Fibroblast of lung (primary cell): ENCODE data around the gene KCNIP4. TPM values are rescaled to one million over a fixed set of nuclear protein-coding genes. Genes with fewer than 3 reads are reported as not detected.

ENCODE experiments used
- DNase-seq, 2 donors: peaks; one replicate each; pipeline versions ENCODE4 v3.0.0 to v3.0.0-alpha.2; 2010; ENCODE audit warnings: low read depth in 2 of 2
- H2AFZ ChIP-seq: 2 replicates; pipeline ENCODE4 v1.5.1; 2012; ENCODE audit warnings: low read length, control low read depth, inconsistent platforms
- H3K27ac ChIP-seq: 2 replicates; pipeline ENCODE4 v1.5.1; 2011; ENCODE audit warnings: low read length, control low read depth; ENCODE audit not compliant: insufficient read depth
- H3K27me3 ChIP-seq: 2 replicates; pipeline ENCODE4 v1.5.1; 2011; ENCODE audit warnings: mild to moderate bottlenecking, low read length; ENCODE audit not compliant: control insufficient read depth, insufficient read depth
- H3K36me3 ChIP-seq: 2 replicates; pipeline ENCODE4 v1.5.1; 2011; ENCODE audit warnings: low read length; ENCODE audit not compliant: control insufficient read depth, insufficient read depth
- H3K4me1 ChIP-seq: 2 replicates; pipeline ENCODE4 v1.5.1; 2011; ENCODE audit warnings: low read length; ENCODE audit not compliant: control insufficient read depth, insufficient read depth; ENCODE audit errors: extremely low read depth
- H3K4me2 ChIP-seq: 2 replicates; pipeline ENCODE4 v1.5.1; 2011; ENCODE audit warnings: low read length, control low read depth; ENCODE audit not compliant: insufficient read depth; ENCODE audit errors: extremely low read depth
- H3K4me3 ChIP-seq, 4 experiments: fragments of 200-600 bp in 1 of 4; sonication (generic) in 1 of 4; replicated peaks in 1 of 4; 2 replicates each; pipeline ENCODE4 v1.5.1; 2011 to 2016; ENCODE audit warnings: low read length in 4 of 4, low read depth in 3 of 4, mild to moderate bottlenecking in 3 of 4, control low read depth in 2 of 4, inconsistent platforms in 1 of 4, mixed read lengths in 1 of 4; ENCODE audit not compliant: insufficient read depth in 1 of 4; ENCODE audit errors: control extremely low read depth in 1 of 4
- H3K79me2 ChIP-seq: 2 replicates; pipeline ENCODE4 v1.5.1; 2012; ENCODE audit warnings: mild to moderate bottlenecking, low read length, inconsistent platforms; ENCODE audit not compliant: control insufficient read depth, insufficient read depth
- H3K9ac ChIP-seq: 2 replicates; pipeline ENCODE4 v1.5.1; 2011; ENCODE audit warnings: mild to moderate bottlenecking, low read length, control low read depth; ENCODE audit not compliant: insufficient read depth
- H3K9me3 ChIP-seq: 2 replicates; pipeline ENCODE4 v1.5.1; 2012; ENCODE audit warnings: low read depth, low read length; ENCODE audit not compliant: control insufficient read depth, insufficient read depth
- H4K20me1 ChIP-seq: 2 replicates; pipeline ENCODE4 v1.5.1; 2011; ENCODE audit warnings: low read length; ENCODE audit not compliant: control insufficient read depth, insufficient read depth; ENCODE audit errors: extremely low read depth
- CTCF ChIP-seq, 2 donors: IDR thresholded peaks in 1 of 2; conservative IDR thresholded peaks in 1 of 2; 1 replicate in 1 of 2; 2 replicates in 1 of 2; pipeline ENCODE4 v1.5.1; 2011 to 2012; ENCODE audit warnings: low read length in 2 of 2, control low read depth in 1 of 2, inconsistent platforms in 1 of 2, low read depth in 1 of 2, mild to moderate bottlenecking in 1 of 2
- EZH2 ChIP-seq: IDR thresholded peaks from 2 replicates; pipeline ENCODE4 v1.5.1; 2012; ENCODE audit warnings: low read length, control low read depth, mild to moderate bottlenecking; ENCODE audit errors: missing control alignments
- polyA plus RNA-seq, 2 donors: library from polyadenylated mRNA; depleted of rRNA in 1 of 2; stranded (reverse) in 1 of 2; unstranded in 1 of 2; fragments of >200 nt; gene quantifications; 2 replicates each; pipeline ENCODE4 v1.2.1, GENCODE V29; 2011 to 2012; ENCODE audit warnings: missing spikeins in 1 of 2
- total RNA-seq: library from RNA; depleted of rRNA; stranded (reverse); fragments of >200 nt; gene quantifications from 2 replicates; pipeline ENCODE4 v1.2.1, GENCODE V29; 2014

KCNIP4 gene
- total and polyA plus RNA-seq, 2 donors (not counting 1 experiment from before 2014, with no cell fraction given), result not detected

- H4K20me1 ChIP-seq, result no peaks in the 10 kb centered on the region
- peak; percentile 6 to 47 for DNase-seq
- H2AFZ ChIP-seq, result no peak overlapping the region
- no peak overlapping the region for H3K27ac ChIP-seq
- no peaks in the 10 kb centered on the region for H3K9me3 ChIP-seq
- H3K79me2 ChIP-seq, result no peaks in the 10 kb centered on the region
- no peaks in the 10 kb centered on the region for H3K27me3 ChIP-seq
- H3K4me1 ChIP-seq, result no peaks in the 10 kb centered on the region
- H3K4me2 ChIP-seq, result no peak overlapping the region
- TF ChIP-seq EZH2 (no peak), CTCF (conservative IDR thresholded peaks at IDR 0.05 in 1 of 2, IDR thresholded peaks at IDR 0.05 in 1 of 2; ENCODE audit: low read depth in 1 of 2, low read length in 2 of 2) (peak in 1 of 2 donors; percentile 43)
- H3K36me3 ChIP-seq, result no peaks in the 10 kb centered on the region
- no peak overlapping the region for H3K4me3 ChIP-seq
- H3K9ac ChIP-seq, result no peak overlapping the region
Observed at GRCh38 chr4:21507439-21507838, 441.1 kb downstream of the KCNIP4 start.

- Histone ChIP-seq H3K9ac (no peak overlapping the region), H3K4me3 (no peak overlapping the region), H3K4me2 (no peak overlapping the region), H3K9me3 (no peaks in the 10 kb centered on the region), H3K79me2 (no peaks in the 10 kb centered on the region), H2AFZ (no peak overlapping the region), H4K20me1 (no peaks in the 10 kb centered on the region), H3K4me1 (no peaks in the 10 kb centered on the region), H3K27ac (no peak overlapping the region), H3K27me3 (no peaks in the 10 kb centered on the region), H3K36me3 (no peaks in the 10 kb centered on the region)
- DNase-seq, result no peak
- no peak for TF ChIP-seq EZH2
- TF ChIP-seq CTCF (conservative IDR thresholded peaks at IDR 0.05 in 1 of 2, IDR thresholded peaks at IDR 0.05 in 1 of 2; ENCODE audit: low read depth in 1 of 2, low read length in 2 of 2), result no peak
Observed at GRCh38 chr4:21490682-21491081, 457.9 kb downstream of the KCNIP4 start.

- Histone ChIP-seq H3K9ac (no peak overlapping the region), H3K9me3 (no peaks in the 10 kb centered on the region), H2AFZ (no peak overlapping the region), H4K20me1 (no peaks in the 10 kb centered on the region), H3K27me3 (no peaks in the 10 kb centered on the region), H3K4me3 (no peak overlapping the region), H3K4me1 (no peaks in the 10 kb centered on the region), H3K4me2 (no peak overlapping the region), H3K36me3 (no peaks in the 10 kb centered on the region), H3K79me2 (no peaks in the 10 kb centered on the region), H3K27ac (no peak overlapping the region)
- no peak for DNase-seq
- no peak for TF ChIP-seq CTCF (conservative IDR thresholded peaks at IDR 0.05 in 1 of 2, IDR thresholded peaks at IDR 0.05 in 1 of 2; ENCODE audit: low read depth in 1 of 2, low read length in 2 of 2)
- no peak for TF ChIP-seq EZH2
Observed at GRCh38 chr4:21476757-21477156, 471.8 kb downstream of the KCNIP4 start.
